DMS 273 treated with DMSO at 0.1 percent for 48 hours (cell line): ENCODE measurements around the gene SULT1A4.
"Not testable (repeated sequence)": the region's sequence is repeated elsewhere in the genome, so short reads cannot be mapped to it uniquely, and the experiment has no call there.

Source experiments
- DNase-seq: peaks from one replicate; lab custom pipeline; 2025; lab: John Stamatoyannopoulos, UW

Gene SULT1A4

DNA sequence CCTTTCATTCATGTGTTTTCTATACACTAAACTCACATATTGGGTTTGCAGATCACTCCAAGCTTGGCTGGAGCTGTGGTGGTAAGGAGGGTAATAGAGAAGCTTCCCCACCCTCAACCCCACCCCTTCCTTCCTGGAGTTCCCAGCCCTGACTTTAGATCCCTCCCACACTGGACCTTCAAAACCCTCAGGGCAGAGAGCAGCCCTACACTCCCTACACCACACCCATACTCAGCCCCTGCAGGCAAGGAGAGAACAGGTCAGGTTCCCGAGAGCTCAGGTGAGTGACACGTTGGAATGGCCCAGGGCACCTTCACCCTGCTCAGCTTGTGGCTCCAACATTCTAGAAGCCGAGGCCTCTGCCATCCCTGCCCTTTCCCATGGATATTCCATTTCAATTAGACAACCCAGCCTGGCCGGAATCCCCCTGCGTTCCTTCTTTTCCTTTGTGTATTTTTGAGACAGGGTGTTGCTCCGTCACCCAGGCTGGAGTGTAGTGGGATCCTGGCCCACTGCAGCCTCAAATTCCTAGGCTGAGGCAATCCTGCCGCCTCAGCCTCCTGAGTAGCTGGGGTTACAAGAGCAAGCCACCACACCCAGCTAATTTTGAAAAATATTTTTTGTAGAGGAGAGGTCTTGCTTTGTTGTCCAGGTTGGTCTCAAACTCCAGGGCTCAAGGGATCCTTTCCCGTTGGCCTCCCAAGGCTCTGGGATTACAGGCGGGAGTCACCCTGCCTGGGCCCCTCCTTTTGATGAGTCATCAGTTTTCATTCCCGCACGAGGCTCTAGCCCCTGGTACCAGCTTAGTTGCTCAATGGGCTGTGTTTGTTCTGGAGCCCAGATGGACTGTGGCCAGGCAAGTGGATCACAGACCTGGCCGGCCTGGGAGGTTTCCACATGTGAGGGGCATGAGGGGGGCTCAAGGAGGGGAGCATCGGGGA lies at the start of gene SULT1A4:
SULT1A4 (plus strand) TSS at position 208 of the 941 bp plus-strand sequence. CDS start 1,473 bp downstream, outside the sequence.
- DNase-seq: not testable (repeated sequence)

DNA sequence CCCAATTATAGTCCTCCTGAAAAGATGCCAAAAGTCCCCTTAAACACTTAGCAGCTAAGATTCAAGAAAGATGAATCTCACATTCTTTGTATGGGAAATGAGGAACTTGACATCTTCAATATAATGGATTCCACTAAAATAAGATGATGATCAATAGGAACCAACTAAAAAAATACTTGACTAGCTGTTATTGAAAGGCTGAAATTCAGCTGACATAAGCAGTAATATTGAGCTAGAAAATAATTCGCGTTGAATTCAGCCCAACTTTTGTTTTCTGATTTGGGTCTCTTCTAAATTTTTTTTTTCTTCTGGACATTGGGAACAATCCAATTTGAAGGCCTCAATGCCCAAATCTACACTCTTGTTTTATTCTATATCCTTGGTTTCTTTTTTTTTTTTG lies 36.1 kb upstream of the SULT1A4 start:
- DNase-seq: not testable (repeated sequence)

DNA sequence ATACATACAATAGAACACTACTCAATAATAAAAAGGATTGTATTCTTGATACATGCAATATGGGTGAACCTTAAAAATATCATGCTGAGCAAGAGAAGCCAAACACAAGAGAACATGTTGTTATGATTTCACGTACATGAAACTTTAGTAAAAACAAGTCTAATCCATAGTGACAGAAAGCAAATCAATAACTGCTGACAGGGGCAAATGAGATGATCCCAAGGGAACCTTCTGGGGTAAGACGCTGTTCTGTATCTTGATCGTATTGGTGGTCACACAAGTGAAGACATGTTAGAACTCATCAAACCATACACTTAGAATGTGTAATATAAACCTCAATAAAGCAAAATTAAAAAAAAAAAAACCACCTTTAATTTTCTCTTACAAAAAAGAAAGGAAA lies 34.3 kb upstream of the SULT1A4 start:
- DNase-seq: not testable (repeated sequence)

DNA sequence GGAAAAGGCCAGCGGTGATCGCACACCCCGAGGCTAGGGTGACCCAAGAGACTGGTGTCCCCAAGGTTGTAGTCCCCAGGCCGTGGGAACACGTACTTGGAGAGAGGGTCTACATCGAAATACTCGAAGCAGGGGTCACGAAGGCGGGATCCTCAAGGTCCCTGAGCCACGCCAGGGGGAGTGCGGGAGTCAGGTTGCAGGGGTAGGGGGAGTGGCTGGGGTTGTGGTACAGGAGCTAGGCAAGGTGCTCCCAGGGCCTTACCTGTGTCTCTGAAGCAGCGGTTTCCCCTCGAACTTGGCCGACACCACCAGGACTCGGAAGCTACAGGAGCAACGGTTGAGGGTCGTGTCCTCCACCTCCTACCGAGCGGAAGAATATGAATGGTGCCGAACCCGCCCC lies 6.0 kb upstream of the SULT1A4 start:
- DNase-seq: not testable (repeated sequence)

DNA sequence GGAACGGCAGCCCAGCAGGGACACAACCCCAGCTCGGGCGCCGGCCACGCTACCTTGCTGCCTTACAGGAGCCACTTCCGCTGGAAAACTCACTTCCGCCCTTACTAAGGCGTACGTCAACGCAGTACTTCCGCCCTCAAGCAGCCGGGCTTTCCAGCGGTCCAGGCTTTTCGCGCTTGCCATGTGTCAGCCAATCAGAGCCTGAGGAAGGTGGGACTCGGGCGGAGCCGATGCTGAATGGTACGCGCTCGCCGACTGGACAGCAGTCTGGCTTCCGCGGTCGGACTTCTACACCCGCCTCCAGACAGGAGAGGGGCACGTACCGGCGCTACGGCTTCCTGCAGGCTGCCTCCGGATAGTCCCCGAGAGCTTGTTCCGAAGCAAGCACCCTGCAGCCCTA lies 5.4 kb upstream of the SULT1A4 start, which contains the start of the genes BOLA2 and SLX1B:
BOLA2 (minus strand) TSS at position 83 of the 400 bp plus-strand sequence. CDS start 98 bp downstream, outside the sequence.
SLX1B (plus strand) TSS at position 265 of the 400 bp plus-strand sequence.
- not testable (repeated sequence) for DNase-seq

GRCh38 chr16:29454828-29455227 lies 4.9 kb upstream of the SULT1A4 start:
- DNase-seq: not testable (repeated sequence)

GRCh38 chr16:29457660-29458059 lies 2.1 kb upstream of the SULT1A4 start:
- DNase-seq: not testable (repeated sequence)

- not testable (repeated sequence) for DNase-seq
These were observed 926 bp downstream of the SULT1A4 start for GRCh38 chr16:29460647-29461030.

DNA sequence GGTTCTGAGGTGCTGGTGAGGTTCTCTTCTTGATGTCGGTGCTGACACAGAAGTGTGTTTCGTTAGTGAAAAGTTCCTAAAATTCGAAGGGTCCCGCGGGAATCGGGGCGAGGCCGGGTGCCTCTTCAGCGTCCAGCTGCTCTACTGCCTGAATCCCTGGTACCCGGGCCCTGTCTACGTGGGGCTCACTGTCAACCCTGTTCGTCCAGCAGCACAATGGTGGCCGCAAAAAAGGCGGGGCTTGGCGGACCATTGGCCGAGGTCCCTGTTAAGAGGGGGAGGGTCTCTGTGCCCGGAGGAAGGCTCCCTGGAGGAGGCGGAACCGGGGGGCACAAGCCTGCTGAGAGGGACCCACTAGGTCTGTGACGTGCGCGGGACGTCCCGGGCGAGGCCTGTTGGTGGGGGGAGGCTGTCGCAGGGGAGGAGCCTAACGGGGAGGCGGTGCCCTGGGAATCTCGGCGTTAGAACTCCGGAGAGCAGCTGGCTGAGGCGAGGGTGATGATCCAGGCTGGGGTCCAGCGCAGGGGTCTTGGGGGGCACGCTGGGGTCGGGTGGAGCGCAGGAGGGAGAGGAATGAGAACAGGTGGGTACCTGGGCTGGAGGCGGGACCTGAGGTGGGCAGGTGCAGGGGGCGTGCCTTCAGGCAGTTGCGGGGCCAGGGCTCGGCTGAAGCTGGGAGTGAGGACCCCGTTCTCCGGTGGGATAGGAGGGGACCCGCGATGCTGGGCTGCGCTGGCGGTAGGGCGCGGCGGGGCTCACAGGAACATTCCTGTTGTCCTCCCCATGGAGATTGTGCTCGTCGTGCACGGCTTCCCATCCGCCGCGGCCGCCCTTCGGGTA lies 6.5 kb downstream of the SULT1A4 start:
- not testable (repeated sequence) for DNase-seq

- not testable (repeated sequence) for DNase-seq
These were observed 7.2 kb downstream of the SULT1A4 start for GRCh38 chr16:29466904-29467303.

DNA sequence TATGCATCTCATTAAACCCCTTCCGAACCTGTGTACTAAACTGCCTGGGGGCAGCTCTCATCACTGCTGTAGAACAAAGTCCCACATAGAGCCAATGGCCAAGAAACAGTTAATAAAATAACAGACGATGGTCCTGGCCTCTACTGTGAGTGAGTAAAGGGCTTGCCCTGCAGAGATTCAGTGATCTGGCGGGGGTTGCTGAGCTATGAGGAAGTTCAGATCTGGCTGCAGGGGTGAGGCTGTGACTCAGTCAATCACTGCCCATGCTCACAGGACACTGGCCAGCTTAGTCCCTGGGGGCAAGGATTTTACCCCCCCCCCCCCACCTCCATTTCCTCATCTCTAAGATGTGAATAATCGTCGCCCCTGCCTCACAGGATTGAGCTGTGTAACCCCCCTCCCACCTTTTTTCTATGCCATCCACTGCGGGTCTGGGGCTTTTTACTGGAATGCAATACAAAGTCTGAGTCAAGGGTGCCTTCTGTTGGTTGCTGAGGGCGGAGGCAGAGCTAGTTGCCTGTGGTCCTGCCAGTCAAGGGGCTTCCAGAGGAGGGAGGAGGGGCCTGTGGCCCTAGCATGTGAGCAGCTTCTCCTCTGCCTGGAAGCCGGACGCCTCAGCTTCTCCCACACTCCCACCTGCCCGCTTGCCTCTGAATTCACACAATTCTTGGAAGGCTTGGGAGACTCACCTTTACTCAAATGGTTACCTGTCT lies 8.1 kb downstream of the SULT1A4 start:
- not testable (repeated sequence) for DNase-seq

GRCh38 chr16:29469660-29470059 lies 9.9 kb downstream of the SULT1A4 start:
- not testable (repeated sequence) for DNase-seq

GRCh38 chr16:29472065-29472464 lies 12.4 kb downstream of the SULT1A4 start:
- DNase-seq: not testable (repeated sequence)

- DNase-seq: not testable (repeated sequence)
These were observed 22.6 kb downstream of the SULT1A4 start for GRCh38 chr16:29482276-29482675.

DNA sequence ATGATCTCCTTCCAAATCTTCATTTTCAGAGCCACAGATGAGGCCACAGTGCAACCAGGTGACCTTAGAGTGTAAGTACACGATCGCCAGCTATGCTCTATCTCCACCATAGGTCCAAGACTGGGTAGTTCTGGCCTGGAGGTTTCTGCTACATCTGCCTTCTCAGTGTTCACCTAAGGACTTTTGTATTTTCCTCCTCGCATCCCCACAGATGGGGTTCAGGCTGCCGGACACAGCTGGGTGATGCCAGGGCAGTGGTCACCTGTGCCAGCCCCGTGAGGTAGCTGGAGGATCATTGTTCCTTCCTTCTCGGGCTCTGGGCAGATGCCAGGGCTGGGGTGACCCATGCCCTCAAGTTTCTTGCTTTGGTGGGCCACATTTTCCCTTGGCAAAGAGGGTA lies 46.6 kb downstream of the SULT1A4 start, which contains the start of gene NPIPB12:
NPIPB12 (minus strand) TSS at position 101 of the 400 bp plus-strand sequence.
- not testable (repeated sequence) for DNase-seq
